Panc1 (cell line): ENCODE results near the gene GEMIN4. TPM values are rescaled to one million over a fixed set of nuclear protein-coding genes. Genes with fewer than 3 reads are reported as not detected.

Experiments
- ATAC-seq: fragments of 200-7000 bp; cut with Tn5 transposase; 2 replicates; pipeline ENCODE4 v1.9.1; 2020; ENCODE audit warnings: mild to moderate bottlenecking, moderate library complexity
- BruUV-seq: library from RNA; stranded (reverse); fragments of 400-500 nt; replicated peaks from 2 replicates; lab custom pipeline; 2021; lab: Mats Ljungman, UMichigan
- CTCF ChIA-PET: fragments of 300-600 bp; sonication (Branson Sonifier 250); formaldehyde crosslinking; loops from one replicate; lab custom pipeline; 2022; ENCODE audit warnings: antibody characterized with exemption; lab: Charles Lee
- POLR2A ChIA-PET: fragments of 300-600 bp; sonication (Branson Sonifier 250); formaldehyde crosslinking; loops from one replicate; lab custom pipeline; 2022; ENCODE audit warnings: antibody characterized with exemption; lab: Charles Lee
- DNase-seq: peaks from one replicate; pipeline ENCODE4 v3.0.0-alpha.2; 2010; ENCODE audit warnings: low read depth, low spot score
- H3K27ac ChIP-seq: 2 replicates; pipeline ENCODE4 v1.5.1; 2011; ENCODE audit warnings: mild to moderate bottlenecking, low read length, inconsistent platforms
- H3K27me3 ChIP-seq: fragments of 200-500 bp; sonication (Bioruptor generic); 2 replicates; pipeline ENCODE4 v1.6.0; 2014; ENCODE audit warnings: low read length, inconsistent platforms; ENCODE audit not compliant: control insufficient read depth, insufficient read depth
- H3K36me3 ChIP-seq: fragments of 200-500 bp; sonication (Bioruptor generic); 2 replicates; pipeline ENCODE4 v1.5.1; 2014; ENCODE audit warnings: inconsistent platforms, mild to moderate bottlenecking, low read length, moderate library complexity; ENCODE audit not compliant: control insufficient read depth, insufficient read depth
- H3K4me1 ChIP-seq: 2 replicates; pipeline ENCODE4 v1.5.1; 2011; ENCODE audit warnings: inconsistent platforms, mild to moderate bottlenecking, low read length, moderate library complexity; ENCODE audit not compliant: control insufficient read depth, insufficient read depth
- H3K4me3 ChIP-seq, 2 experiments: 2 replicates each; pipeline ENCODE4 v1.5.1; 2011 to 2012; ENCODE audit warnings: low read depth in 2 of 2, low read length in 2 of 2, mild to moderate bottlenecking in 2 of 2, inconsistent platforms in 1 of 2, moderate library complexity in 1 of 2
- H3K9me3 ChIP-seq: fragments of 200-500 bp; sonication (Bioruptor generic); 2 replicates; pipeline ENCODE4 v1.5.1; 2014; ENCODE audit warnings: low read depth, mild to moderate bottlenecking, inconsistent platforms, low read length, moderate library complexity; ENCODE audit not compliant: control insufficient read depth, insufficient read depth
- CTCF ChIP-seq: fragments of 450-650 bp; IDR thresholded peaks from 2 replicates; pipeline ENCODE4 v1.5.1; 2017; ENCODE audit warnings: mild to moderate bottlenecking
- POLR2AphosphoS5 ChIP-seq: IDR thresholded peaks from 2 replicates; pipeline ENCODE4 v1.6.1; 2012; ENCODE audit warnings: mild to moderate bottlenecking, low read depth, low read length, moderate library complexity
- REST ChIP-seq, 2 experiments: IDR thresholded peaks; 2 replicates each; pipeline ENCODE4 v1.6.1; 2011 to 2012; ENCODE audit warnings: low read depth in 2 of 2, control low read depth in 1 of 2, low read length in 1 of 2, mild to moderate bottlenecking in 1 of 2, moderate library complexity in 1 of 2; ENCODE audit not compliant: insufficient read depth in 1 of 2
- SIN3A ChIP-seq: IDR thresholded peaks from 2 replicates; pipeline ENCODE4 v1.6.1; 2012; ENCODE audit warnings: low read depth, mild to moderate bottlenecking, low read length, moderate library complexity, borderline replicate concordance; ENCODE audit not compliant: insufficient read depth
- TCF7L2 ChIP-seq: IDR thresholded peaks from 2 replicates; pipeline ENCODE4 v1.6.1; 2011; ENCODE audit warnings: mild to moderate bottlenecking, low read depth, low read length, inconsistent platforms
- in situ Hi-C: cut with HindIII; loops from 2 replicates; pipeline ENCODE4 v1.10.0; 2016; ENCODE audit warnings: low sequenced_read_pairs, low pct_unique_long_range_greater_than_20kb
- intact Hi-C: fragments of 100-400 bp; cut with micrococcal nuclease; formaldehyde crosslinking; loops from one replicate; pipeline ENCODE4 v1.10.0; 2022; ENCODE audit not compliant: unreplicated experiment
- total RNA-seq: library from RNA; stranded (reverse); gene quantifications from one replicate; pipeline ENCODE4 v1.2.1, GENCODE V29; 2021; ENCODE audit not compliant: unreplicated experiment

Gene GEMIN4
- total RNA-seq, 1 experiment from 2014 or later = 34.9 TPM

DNA sequence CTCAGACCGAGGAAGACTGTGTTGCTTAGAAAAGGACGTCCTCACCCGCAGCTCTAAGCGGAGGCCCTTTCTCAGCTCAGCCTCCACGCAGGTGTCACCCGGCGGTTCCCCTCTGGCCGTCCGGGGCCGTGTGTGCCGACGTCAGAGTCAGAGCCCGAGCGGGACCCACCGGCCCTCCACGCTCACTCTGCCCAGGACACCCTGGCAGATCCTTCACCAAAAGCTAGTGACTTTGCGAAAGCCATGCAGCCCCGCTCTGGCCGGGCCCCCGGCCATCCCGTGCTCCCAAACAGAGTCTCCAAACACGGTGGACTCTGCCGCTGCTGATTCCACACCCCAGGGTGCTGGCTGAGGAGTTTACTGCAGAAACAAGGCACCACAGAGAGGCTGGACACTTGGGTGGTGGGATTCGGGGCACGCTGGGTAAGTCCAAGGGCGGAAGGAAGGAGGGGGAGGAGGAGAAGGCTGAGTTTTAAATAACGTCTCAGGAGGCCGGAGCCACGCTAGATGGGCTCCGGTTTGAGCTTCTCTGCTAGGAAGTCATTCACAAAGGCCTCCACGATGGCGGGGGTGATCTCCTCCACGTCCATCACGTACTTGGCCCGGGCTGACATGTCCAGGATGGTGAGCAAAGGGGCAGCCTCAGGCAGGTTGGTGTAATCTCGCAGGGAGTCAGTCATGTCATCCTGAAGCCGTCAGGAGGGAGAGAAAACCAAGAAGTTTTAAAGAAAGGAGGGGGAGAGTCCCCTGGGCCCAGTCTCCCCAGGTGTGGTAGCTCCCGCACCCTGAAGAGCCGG, 48.6 kb upstream of the GEMIN4 start:
- ChIA-PET POLR2A (no interaction called here), CTCF (no interaction called here)
- intact Hi-C loops (no loop called here), in situ Hi-C loops (no loop called here)
- no TSS peak for BruUV-seq
- H3K27me3 ChIP-seq = no peaks in the 10 kb centered on the region
- no peak for TF ChIP-seq SIN3A
- TF ChIP-seq POLR2AphosphoS5 = no peak
- no peak for TF ChIP-seq REST (IDR thresholded peaks at IDR 0.05; ENCODE audit: insufficient read depth in 1 of 2, low read depth in 2 of 2, low read length in 1 of 2)
- no peak for TF ChIP-seq TCF7L2
- TF ChIP-seq CTCF = no peak
- ATAC-seq (no peak), DNase-seq (no peak)
- H3K36me3 ChIP-seq = no peaks in the 10 kb centered on the region; the same call in 1 of the 2 replicates
- H3K27ac ChIP-seq = no peak overlapping the region
- H3K4me1 ChIP-seq = peaks cover under 1% of the 10 kb centered on the region
- H3K4me3 ChIP-seq = no peak overlapping the region
- H3K9me3 ChIP-seq = no peaks in the 10 kb centered on the region

- no peaks in the 10 kb centered on the region for H3K9me3 ChIP-seq
- peaks cover 13% of the 10 kb centered on the region for H3K4me1 ChIP-seq
- in situ Hi-C loops = no loop called here
- intact Hi-C loops = loop anchor here (5.0 kb wide), 1 partner anchor 183 kb away; no protein-coding TSS in a partner anchor
- TSS peak; percentile 76 for BruUV-seq
- H3K27me3 ChIP-seq = no peaks in the 10 kb centered on the region
- ChIA-PET POLR2A (no interaction called here), CTCF (no interaction called here)
- ATAC-seq (no peak), DNase-seq (no peak)
- H3K27ac ChIP-seq = no peak overlapping the region
- TF ChIP-seq SIN3A = no peak
- TF ChIP-seq TCF7L2 = no peak
- TF ChIP-seq REST (IDR thresholded peaks at IDR 0.05; ENCODE audit: insufficient read depth in 1 of 2, low read depth in 2 of 2, low read length in 1 of 2) = no peak
- no peak for TF ChIP-seq POLR2AphosphoS5
- no peak for TF ChIP-seq CTCF
- H3K36me3 ChIP-seq = no peaks in the 10 kb centered on the region; the same call in 1 of the 2 replicates
- H3K4me3 ChIP-seq = no peak overlapping the region
Observed at GRCh38 chr17:799261-799660, 47.2 kb upstream of the GEMIN4 start.
